ENCODE results near the gene FBXO47. TPM values are rescaled to one million over a fixed set of nuclear protein-coding genes. Genes with fewer than 3 reads are reported as not detected.
"Not testable (repeated sequence)": the region's sequence is repeated elsewhere in the genome, so short reads cannot be mapped to it uniquely, and the experiment has no call there.

The FBXO47 gene
- total and polyA plus RNA-seq, 9 donors: not detected

GRCh38 chr17:38981636-38982035 is 14.4 kb upstream of the FBXO47 start:
- WGBS, 3 donors: 24 to 40% (median 38%) methylated on average over 2 of the region's 2 CpGs
- Histone ChIP-seq H3K36me3 (no peaks in the 10 kb centered on the region), H3K27ac (no peak overlapping the region)

GRCh38 chr17:38980490-38981217 is 13.5 kb upstream of the FBXO47 start:
- Histone ChIP-seq H3K36me3 (no peaks in the 10 kb centered on the region), H3K27me3 (no peaks in the 10 kb centered on the region), H3K9me3 (no peaks in the 10 kb centered on the region), H3K4me1 (ENCODE audit: insufficient read depth) (peaks cover 4% of the 10 kb centered on the region), H3K4me3 (no peak overlapping the region), H3K27ac (no peak overlapping the region)
- intact Hi-C loops (cut with DNase I): loop anchor here in 3 of 4 donors (2.0 to 10.0 kb wide), 5 partner anchors 172 to 254 kb away; partner anchors contain the start of gene PLXDC1 (in 1 of the 3)
- no peak for DNase-seq
- no peak for TF ChIP-seq EP300 (IDR thresholded peaks at IDR 0.05)
- TF ChIP-seq POLR2A (IDR thresholded peaks at IDR 0.05): no peak
- TF ChIP-seq, protein P1, sequence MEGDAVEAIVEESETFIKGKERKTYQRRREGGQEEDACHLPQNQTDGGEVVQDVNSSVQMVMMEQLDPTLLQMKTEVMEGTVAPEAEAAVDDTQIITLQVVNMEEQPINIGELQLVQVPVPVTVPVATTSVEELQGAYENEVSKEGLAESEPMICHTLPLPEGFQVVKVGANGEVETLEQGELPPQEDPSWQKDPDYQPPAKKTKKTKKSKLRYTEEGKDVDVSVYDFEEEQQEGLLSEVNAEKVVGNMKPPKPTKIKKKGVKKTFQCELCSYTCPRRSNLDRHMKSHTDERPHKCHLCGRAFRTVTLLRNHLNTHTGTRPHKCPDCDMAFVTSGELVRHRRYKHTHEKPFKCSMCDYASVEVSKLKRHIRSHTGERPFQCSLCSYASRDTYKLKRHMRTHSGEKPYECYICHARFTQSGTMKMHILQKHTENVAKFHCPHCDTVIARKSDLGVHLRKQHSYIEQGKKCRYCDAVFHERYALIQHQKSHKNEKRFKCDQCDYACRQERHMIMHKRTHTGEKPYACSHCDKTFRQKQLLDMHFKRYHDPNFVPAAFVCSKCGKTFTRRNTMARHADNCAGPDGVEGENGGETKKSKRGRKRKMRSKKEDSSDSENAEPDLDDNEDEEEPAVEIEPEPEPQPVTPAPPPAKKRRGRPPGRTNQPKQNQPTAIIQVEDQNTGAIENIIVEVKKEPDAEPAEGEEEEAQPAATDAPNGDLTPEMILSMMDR (IDR thresholded peaks at IDR 0.05): no peak
- 3 to 8% (median 6%) methylated on average over 3 of the region's 3 CpGs for WGBS, 3 donors

More at GRCh38 chr17:38981636-38982035, 14.4 kb upstream of the FBXO47 start:
- no peak for DNase-seq
- peaks cover 4% of the 10 kb centered on the region for H3K4me1 ChIP-seq (ENCODE audit: insufficient read depth)
- no peaks in the 10 kb centered on the region for H3K9me3 ChIP-seq
- H3K4me3 ChIP-seq: no peak overlapping the region
- no peaks in the 10 kb centered on the region for H3K27me3 ChIP-seq
- TF ChIP-seq, protein P1 (IDR thresholded peaks at IDR 0.05): no peak
- TF ChIP-seq EP300 (IDR thresholded peaks at IDR 0.05): no peak
- intact Hi-C loops (cut with DNase I): loop anchor here (2.0 to 10.0 kb wide), 5 partner anchors 171 to 253 kb away; partner anchors contain the start of gene PLXDC1 (in 1 of the 4)

- 91 to 95% (median 95%) methylated on average over 4 of the region's 4 CpGs for WGBS, 3 donors
- intact Hi-C loops (cut with DNase I): loop anchor here in 1 of 4 donors (10.0 kb wide), 1 partner anchor 197 kb away; no protein-coding TSS in a partner anchor
- TF ChIP-seq, protein P1 (IDR thresholded peaks at IDR 0.05): no peak
- no peak for TF ChIP-seq EP300 (IDR thresholded peaks at IDR 0.05)
- no peak for TF ChIP-seq POLR2A (IDR thresholded peaks at IDR 0.05)
- Histone ChIP-seq H3K4me1 (ENCODE audit: insufficient read depth) (peaks cover 4% of the 10 kb centered on the region), H3K27me3 (no peaks in the 10 kb centered on the region), H3K9me3 (no peaks in the 10 kb centered on the region), H3K36me3 (no peaks in the 10 kb centered on the region), H3K27ac (no peak overlapping the region), H3K4me3 (no peak overlapping the region)
- DNase-seq: no peak
These were observed 11.0 kb upstream of the FBXO47 start for GRCh38 chr17:38978180-38978579.

DNA sequence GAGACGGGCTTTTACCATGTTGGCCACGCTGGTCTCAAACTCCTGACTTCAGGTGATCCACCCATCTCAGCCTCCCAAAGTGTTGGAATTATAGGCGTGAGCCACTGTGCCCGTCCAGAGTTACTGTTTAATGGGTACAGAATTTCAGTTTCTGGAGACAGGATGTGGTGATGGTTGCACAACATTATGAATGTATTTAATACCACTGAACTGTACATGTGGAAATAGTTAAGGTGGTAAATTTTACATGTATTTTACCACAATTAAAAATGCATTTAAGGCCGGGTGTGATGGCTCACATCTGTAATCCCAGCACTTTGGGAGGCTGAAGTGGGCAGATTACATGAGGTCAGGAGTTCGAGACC is 9.0 kb upstream of the FBXO47 start:
- not testable (repeated sequence) for H3K36me3 ChIP-seq; H3K27me3 ChIP-seq; H3K4me1 ChIP-seq (ENCODE audit: insufficient read depth); DNase-seq; H3K4me3 ChIP-seq; H3K9me3 ChIP-seq; H3K27ac ChIP-seq
- WGBS, 3 donors: 64 to 80% (median 76%) methylated on average over 6 of the region's 6 CpGs
- intact Hi-C loops (cut with DNase I): loop anchor here in 1 of 4 donors (10.0 kb wide), 1 partner anchor 199 kb away; no protein-coding TSS in a partner anchor

- no peak for TF ChIP-seq EP300 (IDR thresholded peaks at IDR 0.05)
- TF ChIP-seq, protein P1 (IDR thresholded peaks at IDR 0.05): no peak
- Histone ChIP-seq H3K4me1 (ENCODE audit: insufficient read depth) (no peaks in the 10 kb centered on the region), H3K27me3 (no peaks in the 10 kb centered on the region), H3K9me3 (no peaks in the 10 kb centered on the region), H3K27ac (no peak overlapping the region), H3K4me3 (no peak overlapping the region), H3K36me3 (no peaks in the 10 kb centered on the region)
- intact Hi-C loops (cut with DNase I): loop anchor here in 1 of 4 donors (10.0 kb wide), 1 partner anchor 204 kb away; no protein-coding TSS in a partner anchor
- DNase-seq: no peak
- 90 to 95% (median 94%) methylated on average over 5 of the region's 5 CpGs for WGBS, 3 donors
These were observed 3.6 kb upstream of the FBXO47 start for GRCh38 chr17:38970804-38971203.
